Tibial nerve (tissue), 4 donors: Measurements from ENCODE around the gene ZDHHC1. TPM values are rescaled to one million over a fixed set of nuclear protein-coding genes. Genes with fewer than 3 reads are reported as not detected.

Source experiments
- small RNA-seq: library from RNA; depleted of rRNA; stranded (forward); fragments of <200 nt; gene quantifications from one replicate; pipeline ENCODE3, GENCODE V24; 2016
- total RNA-seq, 4 donors: library from RNA; depleted of rRNA; stranded (reverse); fragments of >200 nt; gene quantifications; one replicate each; pipeline ENCODE4 v1.1.0, GENCODE V29; 2016

Gene ZDHHC1
- total RNA-seq, 4 donors from 2014 or later = 24.3 to 46.2 (median 32.8) TPM

Small RNA genes lying within 50 kb of the gene (small RNA-seq; reads per million reads assigned to genes)
- gene RNU1-123P = not detected

Other genes starting within 250 kb of the ZDHHC1 start
- 10 to 100 TPM; 55.5 to 95.4 (median 76.6) TPM for gene NOL3, start 245.9 kb downstream of the ZDHHC1 start, total RNA-seq
- gene MATCAP1, start 232.5 kb downstream of the ZDHHC1 start, total RNA-seq = 10 to 100 TPM; 13.6 to 42.9 (median 18.9) TPM
- 1 to 10 TPM in 3 of 4 donors, under 1 TPM in 1; 0.66 to 3.9 (median 2.6) TPM for gene EXOC3L1, start 226.3 kb downstream of the ZDHHC1 start, total RNA-seq
- 100 to 1,000 TPM in 2 of 4 donors, 10 to 100 TPM in 2; 60.1 to 119 (median 99.8) TPM for gene E2F4, start 224.3 kb downstream of the ZDHHC1 start, total RNA-seq
- 10 to 100 TPM in 1 of 4 donors, 1 to 10 TPM in 3; 2.4 to 14.4 (median 4.4) TPM for gene ELMO3, start 217.3 kb downstream of the ZDHHC1 start, total RNA-seq
- 10 to 100 TPM; 28.0 to 47.6 (median 41.2) TPM for gene TMEM208, start 189.3 kb downstream of the ZDHHC1 start, total RNA-seq
- 10 to 100 TPM; 17.3 to 45.3 (median 25.5) TPM for gene FHOD1, start 169.0 kb downstream of the ZDHHC1 start, total RNA-seq
- gene SLC9A5, start 167.5 kb downstream of the ZDHHC1 start, total RNA-seq = 1 to 10 TPM in 3 of 4 donors, under 1 TPM in 1; 0.59 to 2.0 (median 1.5) TPM
- 10 to 100 TPM; 25.6 to 42.4 (median 34.6) TPM for gene PLEKHG4, start 136.9 kb downstream of the ZDHHC1 start, total RNA-seq
- 1 to 10 TPM in 1 of 4 donors, under 1 TPM in 3; under 0.01 to 2.3 (median 0.25) TPM for gene KCTD19, start 89.7 kb downstream of the ZDHHC1 start, total RNA-seq
- gene LRRC36, start 89.7 kb downstream of the ZDHHC1 start, total RNA-seq = 1 to 10 TPM in 2 of 4 donors, under 1 TPM in 1, not detected in 1; 0.30 to 4.6 (median 2.1) TPM
- gene TPPP3, start 23.0 kb downstream of the ZDHHC1 start, total RNA-seq = 10 to 100 TPM in 2 of 4 donors, 1 to 10 TPM in 2; 5.7 to 13.6 (median 9.9) TPM
- 1 to 10 TPM in 1 of 4 donors, under 1 TPM in 2, not detected in 1; 0.20 to 2.9 (median 0.60) TPM for gene HSD11B2, start 14.6 kb upstream of the ZDHHC1 start, total RNA-seq
- gene ATP6V0D1, start 64.7 kb upstream of the ZDHHC1 start, total RNA-seq = 100 to 1,000 TPM in 1 of 4 donors, 10 to 100 TPM in 3; 55.1 to 113 (median 73.7) TPM
- not detected for gene AGRP, start 67.1 kb upstream of the ZDHHC1 start, total RNA-seq
- 100 to 1,000 TPM in 2 of 4 donors, 10 to 100 TPM in 2; 50.6 to 112 (median 85.1) TPM for gene RIPOR1, start 112.4 kb upstream of the ZDHHC1 start, total RNA-seq
- gene CTCF, start 146.0 kb upstream of the ZDHHC1 start, total RNA-seq = 10 to 100 TPM; 26.1 to 39.6 (median 31.8) TPM
- 1 to 10 TPM in 3 of 4 donors, under 1 TPM in 1; 0.66 to 6.5 (median 1.7) TPM for gene CARMIL2, start 228.7 kb upstream of the ZDHHC1 start, total RNA-seq
- gene ACD, start 243.8 kb upstream of the ZDHHC1 start, total RNA-seq = 10 to 100 TPM; 18.0 to 32.3 (median 20.7) TPM
- gene PARD6A, start 244.5 kb upstream of the ZDHHC1 start, total RNA-seq = 10 to 100 TPM in 2 of 4 donors, 1 to 10 TPM in 2; 3.7 to 16.2 (median 9.9) TPM